ENCODE results near the gene PNPO.
A peak's percentile ranks its signal among the peaks of the same experiment; 100 is the strongest.

PNPO gene

GRCh38 chr17:47952171-47953021 is 11.0 kb downstream of the PNPO start:
- DNase-seq: no peak

- DNase-seq: no peak
Measured at GRCh38 chr17:47953909-47954308, 12.5 kb downstream of the PNPO start.

DNA sequence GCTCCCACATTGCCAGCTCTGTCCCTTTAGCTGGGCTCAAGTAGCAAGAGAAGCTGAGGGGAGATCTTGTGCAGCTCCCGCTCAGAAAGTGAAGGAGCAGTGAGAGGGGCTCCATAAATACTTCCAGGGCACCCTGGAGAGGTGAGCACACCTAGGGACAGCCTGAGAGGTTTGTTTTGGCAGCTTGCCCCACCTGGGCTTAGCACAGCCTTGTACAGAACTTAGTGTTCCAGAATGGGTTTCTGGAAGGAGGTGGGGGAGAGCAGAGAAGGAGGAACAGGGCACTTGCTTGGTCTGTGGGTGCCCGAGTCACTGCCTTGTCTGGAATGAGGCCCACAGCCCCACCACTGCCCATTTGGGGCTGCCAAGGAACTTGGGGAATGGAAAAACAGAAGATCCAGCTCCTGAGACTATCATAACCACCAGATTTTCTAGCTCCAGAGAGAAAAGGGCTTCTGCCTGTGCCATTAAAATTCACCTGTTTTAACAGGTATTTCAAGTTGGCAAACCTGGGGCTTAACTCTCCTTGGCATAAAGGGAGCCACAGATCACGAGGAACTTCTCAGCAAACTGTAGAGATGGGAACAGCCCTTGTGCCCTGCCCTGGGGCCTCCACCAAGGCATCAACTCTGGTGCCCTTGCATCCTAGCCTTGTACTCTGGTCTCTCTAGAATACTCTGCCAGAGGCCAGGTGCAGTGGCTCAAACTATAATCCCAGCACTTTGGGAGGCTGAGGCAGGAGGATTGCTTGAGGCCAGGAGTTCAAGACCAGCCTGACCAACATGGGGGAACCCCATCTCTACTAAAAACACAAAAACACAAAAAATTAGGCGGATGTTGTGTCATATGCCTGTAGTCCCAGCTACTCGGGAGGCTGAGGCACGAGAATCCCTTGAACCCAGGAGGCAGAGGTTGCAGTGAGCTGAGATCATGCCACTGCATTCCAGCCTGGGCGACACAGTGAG is 14.4 kb downstream of the PNPO start:
- DNase-seq: no peak

DNA sequence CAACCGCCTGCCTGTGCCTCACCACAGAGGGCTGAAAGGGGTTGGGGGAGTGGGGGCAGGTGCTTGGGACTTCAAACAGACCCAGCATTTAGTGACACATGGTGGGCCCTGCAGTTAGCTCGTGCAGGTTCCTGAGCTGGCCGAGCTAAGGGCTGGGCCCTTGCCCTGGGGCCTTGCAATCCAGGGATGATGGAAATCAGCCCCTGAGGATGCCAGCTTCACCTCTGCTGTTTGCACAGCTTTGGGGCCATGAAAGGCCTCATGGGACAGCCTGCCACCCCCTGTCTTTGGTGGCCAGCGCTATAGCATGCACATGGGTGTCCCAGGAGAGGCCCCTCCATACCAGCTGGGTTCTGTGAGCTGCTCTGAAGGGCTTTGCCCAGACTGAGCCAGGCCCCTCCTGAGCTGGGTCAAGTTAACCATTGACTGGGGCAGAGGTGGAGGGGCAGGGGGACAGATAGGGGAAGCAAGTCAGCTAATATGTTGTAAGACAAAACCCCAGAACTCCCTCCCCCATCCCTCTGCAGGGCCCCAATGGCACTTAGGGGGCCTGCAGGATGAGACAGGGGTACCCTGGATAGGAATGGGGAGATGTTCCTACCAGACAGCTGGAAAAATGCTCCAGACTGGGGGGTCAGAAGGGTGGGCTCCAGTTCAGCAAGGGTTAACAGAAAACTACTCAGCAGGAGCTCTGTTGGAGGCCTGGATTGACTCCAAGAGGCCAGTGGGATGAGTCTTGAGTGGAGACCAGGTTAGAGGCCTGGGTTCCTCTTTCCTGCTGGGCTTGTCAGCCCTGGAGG is 15.6 kb downstream of the PNPO start:
- DNase-seq: no peak

DNA sequence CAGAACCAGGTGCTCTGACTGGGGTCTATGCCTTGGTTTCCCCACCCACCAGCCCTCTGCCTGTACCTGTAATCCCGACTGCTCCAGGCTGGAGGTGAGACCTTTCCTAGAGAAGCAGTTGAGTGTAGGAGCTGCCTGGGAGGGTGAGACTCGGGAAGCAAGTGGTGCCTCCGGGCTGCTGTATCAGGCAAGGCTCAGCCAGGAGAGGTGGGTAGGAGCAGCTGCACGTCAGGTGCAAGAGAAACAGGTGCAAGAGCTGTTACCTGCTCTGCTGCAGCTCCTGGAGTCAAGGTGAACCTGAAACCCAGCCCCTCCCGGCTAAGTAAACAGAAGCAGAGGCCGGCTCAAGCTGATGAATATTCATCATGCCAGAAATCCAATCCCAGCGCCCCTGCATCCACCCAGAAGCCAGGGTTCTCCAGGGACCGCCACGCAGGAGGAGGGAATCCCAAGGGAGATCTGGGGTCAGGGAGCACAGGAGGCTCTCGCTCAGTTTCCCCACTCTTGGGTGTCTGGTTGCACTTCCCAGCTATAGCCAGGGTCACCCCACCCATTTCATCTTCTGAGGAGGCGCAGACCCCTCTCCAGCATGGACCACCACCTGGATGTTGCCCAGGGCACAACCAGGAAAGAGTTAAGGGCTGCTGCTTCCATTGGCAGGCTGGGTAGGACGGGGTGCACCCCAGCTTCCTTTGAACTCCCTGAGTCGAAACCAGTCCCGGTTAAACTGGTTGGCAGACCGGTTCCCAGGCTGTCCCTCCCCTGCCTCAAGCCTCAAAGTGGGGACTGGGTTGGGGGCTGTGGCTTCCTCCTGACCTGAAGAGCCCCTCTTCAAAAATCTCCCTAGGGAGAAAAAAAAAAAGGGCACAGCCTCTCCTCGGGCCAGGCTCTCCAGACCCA is 16.5 kb downstream of the PNPO start, which contains the start of gene PRR15L:
PRR15L (minus strand) TSS at position 293 of the 900 bp plus-strand sequence. CDS start 4,649 bp downstream, outside the sequence.
- DNase-seq: no peak

DNA sequence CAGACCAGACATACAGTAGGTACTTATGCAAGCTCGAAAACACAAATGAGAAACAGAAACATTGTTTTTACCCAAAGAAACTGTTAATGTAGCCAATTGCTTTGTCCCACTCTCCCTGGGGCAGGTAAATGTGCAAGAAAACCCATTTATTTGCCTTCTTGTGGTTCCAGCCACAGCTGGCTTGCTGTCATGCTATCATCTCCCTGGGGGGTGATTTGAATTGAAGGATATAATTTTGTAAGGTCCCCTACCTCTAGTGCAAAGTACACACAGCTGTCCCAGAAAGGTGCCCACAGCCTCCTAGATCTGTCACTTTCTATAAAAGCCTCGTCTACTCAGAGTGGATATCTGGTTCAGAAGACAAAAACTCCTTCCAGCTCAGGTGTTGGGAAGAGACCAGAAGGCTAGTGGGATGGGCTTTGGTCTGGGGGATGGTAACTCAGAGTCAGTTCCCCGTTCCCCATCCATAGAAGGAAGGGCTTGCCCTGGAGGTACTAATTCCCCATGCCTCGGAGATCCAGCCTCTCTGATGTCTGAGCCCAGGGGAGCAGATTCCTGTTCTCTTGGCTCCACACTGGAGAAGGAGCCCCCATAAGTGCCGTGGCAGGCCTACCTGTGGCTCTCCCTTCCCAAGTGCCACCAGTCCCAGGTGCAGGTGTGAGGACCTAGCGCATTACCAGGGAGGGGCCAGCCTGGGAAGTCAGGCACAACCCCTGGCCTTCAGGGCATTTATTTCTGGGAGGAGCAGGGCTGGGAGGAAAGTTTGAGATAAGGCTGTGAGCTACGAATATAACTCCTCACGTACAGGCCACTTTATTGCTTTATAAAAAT is 18.7 kb downstream of the PNPO start:
- DNase-seq: no peak

GRCh38 chr17:47961406-47961805 is 20.0 kb downstream of the PNPO start:
- DNase-seq: no peak

GRCh38 chr17:47962901-47963300 is 21.5 kb downstream of the PNPO start:
- DNase-seq: no peak

DNA sequence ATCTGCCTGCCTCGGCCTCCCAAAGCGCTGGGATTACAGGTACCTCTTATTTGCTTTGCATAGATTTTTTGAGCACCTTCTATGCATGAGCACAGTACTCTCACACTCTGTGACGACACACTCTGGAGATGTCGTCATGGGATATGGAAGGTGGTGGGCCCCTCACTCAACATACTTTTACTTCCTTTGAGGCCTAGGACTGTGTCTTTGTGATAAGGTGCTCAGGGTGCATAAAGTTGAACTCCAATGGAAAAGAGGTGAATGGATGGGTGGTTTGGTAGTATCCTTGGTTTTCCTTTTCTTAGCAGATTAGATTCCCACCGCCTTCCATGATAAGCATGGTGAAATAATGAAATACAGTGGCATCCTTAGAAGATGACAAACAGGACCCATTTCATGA is 23.5 kb downstream of the PNPO start:
- DNase-seq: no peak

DNA sequence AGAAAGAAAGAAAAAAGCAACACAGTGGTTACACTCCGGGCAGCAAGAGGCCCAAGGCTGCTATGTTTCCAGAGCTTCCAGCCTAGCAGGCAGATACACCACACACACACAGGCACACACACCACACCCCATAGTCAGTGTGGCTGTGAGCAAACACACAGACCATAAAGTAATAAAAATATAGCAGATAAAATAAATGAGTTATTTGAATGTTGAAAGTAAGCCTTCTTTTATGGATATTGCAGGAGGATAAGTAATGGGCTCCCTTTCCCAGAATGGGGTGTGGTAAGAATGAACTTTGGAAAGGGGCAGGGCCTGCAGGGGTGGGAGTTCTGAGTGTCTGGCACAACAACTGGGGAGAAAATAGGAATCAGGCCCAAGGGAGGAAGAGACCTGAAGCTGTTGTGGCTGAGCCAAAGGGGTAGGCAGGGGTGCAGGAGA is 24.7 kb downstream of the PNPO start:
- no peak for DNase-seq

- no peak for DNase-seq
Measured at GRCh38 chr17:47967607-47968252, 26.4 kb downstream of the PNPO start.

GRCh38 chr17:47968836-47969235 is 27.5 kb downstream of the PNPO start:
- DNase-seq: no peak

GRCh38 chr17:47969930-47970724 is 28.8 kb downstream of the PNPO start:
- DNase-seq: no peak

GRCh38 chr17:47970725-47971499 is 29.5 kb downstream of the PNPO start, which contains the start of gene CDK5RAP3:
CDK5RAP3 (plus strand) TSS chr17:47971113; CDS start chr17:47971147, 34 bp downstream.
- DNase-seq: peak; percentile 100

DNA sequence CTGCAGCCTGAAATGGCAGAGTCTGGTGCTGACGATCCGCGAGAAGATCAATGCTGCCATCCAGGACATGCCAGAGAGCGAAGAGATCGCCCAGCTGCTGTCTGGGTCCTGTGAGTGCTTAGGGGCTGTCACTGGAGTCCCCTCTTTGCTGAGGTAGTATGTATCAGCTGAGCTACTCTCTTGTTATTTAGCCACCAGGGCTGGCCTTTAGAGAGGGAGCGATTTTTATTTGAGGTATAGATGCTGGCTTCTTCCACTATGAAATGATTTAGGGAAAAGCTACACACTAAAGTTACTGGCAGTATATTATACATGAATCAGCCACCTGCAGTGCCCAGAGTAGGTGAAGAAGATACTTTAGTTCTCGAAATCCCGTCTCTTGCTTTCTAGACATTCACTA is 32.2 kb downstream of the PNPO start:
- DNase-seq: no peak

- no peak for DNase-seq
Measured at GRCh38 chr17:47975189-47975822, 33.9 kb downstream of the PNPO start.

DNA sequence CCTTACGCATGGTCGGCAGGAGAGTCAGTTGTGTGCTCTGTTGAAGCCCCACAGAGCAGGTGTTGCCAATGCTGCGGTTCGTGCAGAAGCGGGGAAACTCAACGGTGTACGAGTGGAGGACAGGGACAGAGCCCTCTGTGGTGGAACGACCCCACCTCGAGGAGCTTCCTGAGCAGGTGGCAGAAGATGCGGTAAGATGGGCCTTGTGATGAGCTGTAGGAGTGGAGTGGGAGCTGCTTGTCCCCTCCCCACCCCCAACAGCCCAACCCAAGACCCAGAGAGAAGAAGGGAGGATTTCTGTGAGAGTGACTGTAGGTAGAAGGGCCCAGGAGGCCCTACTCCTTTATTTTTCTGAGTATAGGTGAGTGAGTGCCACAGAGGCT is 34.4 kb downstream of the PNPO start:
- DNase-seq: no peak

DNA sequence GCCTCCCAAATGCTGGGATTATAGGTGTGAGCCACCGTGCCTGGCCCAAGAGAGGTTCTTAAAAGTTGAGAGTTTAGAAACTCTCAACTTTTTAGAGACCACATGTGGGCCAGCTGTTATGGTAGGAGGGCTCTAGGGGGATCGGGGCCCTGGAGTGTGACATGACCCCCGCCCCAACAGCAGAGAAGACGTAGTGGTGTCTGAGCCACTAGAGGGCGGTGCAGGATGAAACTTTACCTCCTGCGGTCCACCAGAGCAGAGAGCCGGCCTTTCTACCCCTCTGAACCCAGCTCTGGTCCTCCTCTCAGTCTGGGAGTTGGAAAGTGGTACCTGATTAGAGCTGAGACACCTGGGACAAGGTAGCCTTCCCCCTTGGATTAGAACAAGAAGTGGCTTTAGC is 37.0 kb downstream of the PNPO start:
- peak; percentile 58 to 82 for DNase-seq

Measured in NCI-H524 (cell line).